HepG2 (cell line): ENCODE results near the gene SLC13A3. TPM values are rescaled to one million over a fixed set of nuclear protein-coding genes. Genes with fewer than 3 reads are reported as not detected.

Experiments used
- GPN1 ChIP-seq: sonication (generic); formaldehyde crosslinking; IDR thresholded peaks from 2 replicates; pipeline ENCODE4 v1.5.1; 2020; ENCODE audit warnings: missing genetic modification reagents, borderline replicate concordance
- GTF2F1 ChIP-seq: fragments of 150-350 bp; IDR thresholded peaks from 2 replicates; pipeline ENCODE4 v1.6.1; 2014; ENCODE audit warnings: low read length
- HCFC1 ChIP-seq: fragments of 150-350 bp; IDR thresholded peaks from 2 replicates; pipeline ENCODE4 v1.6.1; 2014; ENCODE audit warnings: low read depth, low read length
- HMGXB3 ChIP-seq: sonication (generic); formaldehyde crosslinking; IDR thresholded peaks from 2 replicates; pipeline ENCODE4 v1.4.0; 2020; ENCODE audit warnings: missing genetic modification reagents, borderline replicate concordance
- IRX3 ChIP-seq: sonication (generic); formaldehyde crosslinking; IDR thresholded peaks from 2 replicates; pipeline ENCODE4 v1.8.1; 2023; ENCODE audit warnings: mild to moderate bottlenecking, low read depth, missing genetic modification reagents, borderline replicate concordance
- KLF15 ChIP-seq: sonication (generic); formaldehyde crosslinking; IDR thresholded peaks from 2 replicates; pipeline ENCODE4 v1.8.1; 2023; ENCODE audit warnings: borderline replicate concordance, mild to moderate bottlenecking, inconsistent platforms, missing genetic modification reagents, mixed read lengths
- KLF16 ChIP-seq, 2 experiments: sonication (generic) in 1 of 2; formaldehyde crosslinking in 1 of 2; IDR thresholded peaks; 2 replicates each; pipeline versions ENCODE4 v1.6.1 to v1.8.0; 2016 to 2023; ENCODE audit warnings: missing genetic modification reagents in 2 of 2, missing compliant biosample characterization in 1 of 2
- ONECUT2 ChIP-seq: sonication (generic); formaldehyde crosslinking; IDR thresholded peaks from 2 replicates; pipeline ENCODE4 v1.4.0; 2020; ENCODE audit warnings: missing genetic modification reagents
- PCBP1 ChIP-seq: fragments of 200-400 bp; formaldehyde crosslinking; IDR thresholded peaks from 2 replicates; pipeline ENCODE4 v1.6.1; 2017; ENCODE audit warnings: mild to moderate bottlenecking, low read depth, low read length, borderline replicate concordance
- STAT6 ChIP-seq: sonication (generic); formaldehyde crosslinking; IDR thresholded peaks from 2 replicates; pipeline ENCODE4 v1.4.0; 2020; ENCODE audit warnings: missing genetic modification reagents, mild to moderate bottlenecking, borderline replicate concordance
- WIZ ChIP-seq: sonication (generic); formaldehyde crosslinking; IDR thresholded peaks from 2 replicates; pipeline ENCODE4 v1.5.1; 2020; ENCODE audit warnings: mild to moderate bottlenecking, missing genetic modification reagents
- ZBTB7A ChIP-seq: sonication (generic); formaldehyde crosslinking; IDR thresholded peaks from 2 replicates; pipeline ENCODE4 v1.8.0; 2022; ENCODE audit warnings: mild to moderate bottlenecking, missing genetic modification reagents
- ZNF10 ChIP-seq: sonication (generic); formaldehyde crosslinking; IDR thresholded peaks from 2 replicates; pipeline ENCODE4 v1.4.0; 2020; ENCODE audit warnings: mild to moderate bottlenecking, low read depth, missing genetic modification reagents, borderline replicate concordance
- ZNF501 ChIP-seq: sonication (generic); formaldehyde crosslinking; IDR thresholded peaks from 2 replicates; pipeline ENCODE4 v1.5.1; 2020; ENCODE audit warnings: mild to moderate bottlenecking, moderate library complexity, missing genetic modification reagents
- ZNF558 ChIP-seq: sonication (generic); formaldehyde crosslinking; IDR thresholded peaks from 2 replicates; pipeline ENCODE4 v1.9.0; 2022; ENCODE audit warnings: mild to moderate bottlenecking, missing genetic modification reagents, borderline replicate concordance
- ZNF572 ChIP-seq: sonication (generic); formaldehyde crosslinking; IDR thresholded peaks from 2 replicates; pipeline ENCODE4 v1.5.1; 2020; ENCODE audit warnings: mild to moderate bottlenecking, missing genetic modification reagents
- ZNF709 ChIP-seq: sonication (generic); formaldehyde crosslinking; IDR thresholded peaks from 2 replicates; pipeline ENCODE4 v1.5.0; 2020; ENCODE audit warnings: mild to moderate bottlenecking, missing genetic modification reagents
- ZNF749 ChIP-seq: sonication (generic); formaldehyde crosslinking; IDR thresholded peaks from 2 replicates; pipeline ENCODE4 v1.8.0; 2022; ENCODE audit warnings: mild to moderate bottlenecking, missing genetic modification reagents, moderate library complexity, borderline replicate concordance
- ZNF839 ChIP-seq: sonication (generic); formaldehyde crosslinking; IDR thresholded peaks from 2 replicates; pipeline ENCODE4 v1.4.0; 2020; ENCODE audit warnings: missing genetic modification reagents, mild to moderate bottlenecking, borderline replicate concordance
- polyA plus RNA-seq, 8 experiments: library from polyadenylated mRNA; depleted of rRNA in 3 of 8; stranded (reverse) in 7 of 8; unstranded in 1 of 8; fragments of >200 nt; fragmentation: Illumina TruSeq in 4 of 8; extraction: Trizol in 4 of 8; gene quantifications; 2 replicates each; pipeline versions ENCODE4 v1.2.1 to v1.2.3, GENCODE V29; 2011 to 2016; ENCODE audit warnings: low read depth in 4 of 8, missing spikeins in 1 of 8, mixed read lengths in 1 of 8; ENCODE audit not compliant: insufficient read depth in 1 of 8
- total RNA-seq, 5 experiments: library from RNA; depleted of rRNA; stranded (reverse); fragments of >200 nt; fragmentation: Illumina TruSeq; extraction: Trizol; gene quantifications; 2 replicates each; pipeline ENCODE4 v1.2.3, GENCODE V29; 2016; ENCODE audit warnings: low read depth in 1 of 5

SLC13A3 gene
- total and polyA plus RNA-seq, 2 of the 13 experiments (the other 11 are each of a cell fraction or from before 2014, with no cell fraction given) = 66.5 to 76.0 TPM

- TF ChIP-seq HMGXB3 (CRISPR knock-in tag) (peak; percentile 92), ZNF749 (CRISPR knock-in tag) (peak; percentile 58; the same call in 1 of the 2 replicates), STAT6 (CRISPR knock-in tag) (0 out of 2 replicates have a peak, but pooled peaks have one; percentile 96), WIZ (CRISPR knock-in tag) (peak; percentile 94; the same call in 1 of the 2 replicates), ZBTB7A (CRISPR knock-in tag) (0 out of 2 replicates have a peak, but pooled peaks have one; percentile 24), IRX3 (no peak; the same call in 1 of the 2 replicates), ZNF501 (CRISPR knock-in tag) (0 out of 2 replicates have a peak, but pooled peaks have one; percentile 65), KLF16 (CRISPR knock-in tag; IDR thresholded peaks at IDR 0.05) (peak in 1 of 2 experiments; percentile 93; a peak in 2 of 4 replicates), ZNF558 (no peak; the same call in 1 of the 2 replicates), GPN1 (CRISPR knock-in tag) (no peak), ZNF10 (no peak), PCBP1 (no peak), ZNF572 (CRISPR knock-in tag) (no peak), ZNF709 (no peak; the same call in 1 of the 2 replicates), ONECUT2 (peak; percentile 95), ZNF839 (CRISPR knock-in tag) (no peak), KLF15 (CRISPR knock-in tag) (no peak; the same call in 1 of the 2 replicates), HCFC1 (no peak), GTF2F1 (no peak)
These were observed 19.6 kb upstream of the SLC13A3 start (continued) for GRCh38 chr20:46670585-46671584.
